NCI-H2196 treated with DMSO at 0.1 percent for 48 hours (cell line): Measurements from ENCODE around the gene RAP1GAP2.
"Not testable (repeated sequence)": the region's sequence is repeated elsewhere in the genome, so short reads cannot be mapped to it uniquely, and the experiment has no call there.

Experiments
- DNase-seq: peaks from one replicate; lab custom pipeline; 2025; ENCODE audit not compliant: unreplicated experiment; lab: John Stamatoyannopoulos, UW

The RAP1GAP2 gene

GRCh38 chr17:2814049-2814448 lies 17.8 kb downstream of the RAP1GAP2 start:
- DNase-seq = no peak

GRCh38 chr17:2814481-2815341 lies 18.5 kb downstream of the RAP1GAP2 start:
- DNase-seq = no peak

- no peak for DNase-seq
Observed at GRCh38 chr17:2815781-2816185, 19.5 kb downstream of the RAP1GAP2 start.

GRCh38 chr17:2816688-2817087 lies 20.4 kb downstream of the RAP1GAP2 start:
- DNase-seq = no peak

- not testable (repeated sequence) for DNase-seq
Observed at GRCh38 chr17:2819294-2819693, 23.1 kb downstream of the RAP1GAP2 start.

- no peak for DNase-seq
Observed at GRCh38 chr17:2819921-2820501, 23.8 kb downstream of the RAP1GAP2 start.

GRCh38 chr17:2821868-2822267 lies 25.6 kb downstream of the RAP1GAP2 start:
- DNase-seq = no peak

- no peak for DNase-seq
Observed at GRCh38 chr17:2822358-2822757, 26.1 kb downstream of the RAP1GAP2 start.

GRCh38 chr17:2825253-2825970 lies 29.2 kb downstream of the RAP1GAP2 start:
- no peak for DNase-seq

GRCh38 chr17:2828397-2829038 lies 32.3 kb downstream of the RAP1GAP2 start:
- no peak for DNase-seq

- no peak for DNase-seq
Observed at GRCh38 chr17:2830678-2831077, 34.4 kb downstream of the RAP1GAP2 start.

- DNase-seq = no peak
Observed at GRCh38 chr17:2835780-2836179, 39.5 kb downstream of the RAP1GAP2 start.

GRCh38 chr17:2837147-2837561 lies 40.9 kb downstream of the RAP1GAP2 start:
- DNase-seq = no peak

GRCh38 chr17:2841606-2842005 lies 45.4 kb downstream of the RAP1GAP2 start:
- DNase-seq = no peak

GRCh38 chr17:2842464-2842863 lies 46.2 kb downstream of the RAP1GAP2 start:
- no peak for DNase-seq

GRCh38 chr17:2844416-2844815 lies 48.2 kb downstream of the RAP1GAP2 start:
- no peak for DNase-seq

GRCh38 chr17:2847381-2848333 lies 51.4 kb downstream of the RAP1GAP2 start:
- DNase-seq = no peak

- no peak for DNase-seq
Observed at GRCh38 chr17:2849327-2849670, 53.1 kb downstream of the RAP1GAP2 start.

- no peak for DNase-seq
Observed at GRCh38 chr17:2850991-2851390, 54.8 kb downstream of the RAP1GAP2 start.

- DNase-seq = no peak
Observed at GRCh38 chr17:2851615-2852014, 55.4 kb downstream of the RAP1GAP2 start.
